Fibroblast of the aortic adventitia (primary cell): Measurements from ENCODE around the gene PSMB5. TPM values are rescaled to one million over a fixed set of nuclear protein-coding genes. Genes with fewer than 3 reads are reported as not detected.

Experiments used
- DNase-seq: peaks from one replicate; pipeline ENCODE4 v3.0.0-alpha.2; 2010; ENCODE audit warnings: low read depth
- H3K4me3 ChIP-seq: 2 replicates; pipeline ENCODE4 v1.5.1; 2011; ENCODE audit warnings: low read depth, mild to moderate bottlenecking, control low read depth, low read length, moderate library complexity
- CTCF ChIP-seq: IDR thresholded peaks from 2 replicates; pipeline ENCODE4 v1.5.1; 2011; ENCODE audit warnings: mild to moderate bottlenecking, low read length, control low read depth, inconsistent platforms; ENCODE audit not compliant: insufficient read depth
- total RNA-seq: library from RNA; depleted of rRNA; stranded (reverse); fragments of >200 nt; gene quantifications from 2 replicates; pipeline ENCODE4 v1.2.3, GENCODE V29; 2012; ENCODE audit warnings: low replicate concordance

The PSMB5 gene
- total RNA-seq, 1 donor: 164 TPM

- no peak overlapping the region for H3K4me3 ChIP-seq
- no peak for DNase-seq
- no peak for TF ChIP-seq CTCF
Measured at GRCh38 chr14:23055147-23055550, 20.4 kb upstream of the PSMB5 start.

- DNase-seq: no peak
- no peak for TF ChIP-seq CTCF
- no peak overlapping the region for H3K4me3 ChIP-seq
Measured at GRCh38 chr14:23054000-23054811, 19.5 kb upstream of the PSMB5 start.

GRCh38 chr14:23053426-23053825, 18.7 kb upstream of the PSMB5 start:
- TF ChIP-seq CTCF: no peak
- no peak for DNase-seq
- no peak overlapping the region for H3K4me3 ChIP-seq

DNA sequence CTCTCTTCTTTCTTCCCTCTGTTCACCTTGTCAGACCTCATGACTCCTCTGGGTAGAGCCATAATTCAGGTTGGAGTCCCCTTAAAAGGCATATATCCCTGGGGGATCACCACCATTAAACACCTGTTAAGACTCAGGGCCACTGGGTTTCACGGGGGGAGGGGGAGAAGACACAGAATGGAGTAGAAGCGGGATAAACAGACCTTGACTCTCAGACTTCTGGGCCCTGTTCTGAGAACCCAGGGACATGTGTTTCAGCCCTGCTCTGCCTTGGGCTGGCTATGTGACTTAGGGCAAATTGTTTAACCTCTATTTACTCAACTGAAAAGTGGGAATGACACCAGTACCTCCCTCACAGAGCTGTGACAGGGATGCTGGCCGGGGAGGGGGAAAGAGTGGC, 18.0 kb upstream of the PSMB5 start:
- TF ChIP-seq CTCF: no peak
- H3K4me3 ChIP-seq: no peak overlapping the region
- no peak for DNase-seq

- peak; percentile 12 for DNase-seq
- TF ChIP-seq CTCF: peak; percentile 37
- H3K4me3 ChIP-seq: no peak overlapping the region
Measured at GRCh38 chr14:23052182-23052623, 17.5 kb upstream of the PSMB5 start.

- no peak for TF ChIP-seq CTCF
- H3K4me3 ChIP-seq: no peak overlapping the region
- no peak for DNase-seq
Measured at GRCh38 chr14:23051141-23052057, 16.7 kb upstream of the PSMB5 start.
